GM20431 (cell line): Measurements from ENCODE around the gene CCDC142.
"Not testable (repeated sequence)": the region's sequence is repeated elsewhere in the genome, so short reads cannot be mapped to it uniquely, and the experiment has no call there.

ENCODE experiments used
- in situ Hi-C: fragments of 300-500 bp; cut with MseI, MboI; formaldehyde crosslinking; loops from one replicate; pipeline ENCODE4 v1.15.0; 2020; ENCODE audit warnings: low sequenced_read_pairs; ENCODE audit not compliant: unreplicated experiment

CCDC142 gene

DNA sequence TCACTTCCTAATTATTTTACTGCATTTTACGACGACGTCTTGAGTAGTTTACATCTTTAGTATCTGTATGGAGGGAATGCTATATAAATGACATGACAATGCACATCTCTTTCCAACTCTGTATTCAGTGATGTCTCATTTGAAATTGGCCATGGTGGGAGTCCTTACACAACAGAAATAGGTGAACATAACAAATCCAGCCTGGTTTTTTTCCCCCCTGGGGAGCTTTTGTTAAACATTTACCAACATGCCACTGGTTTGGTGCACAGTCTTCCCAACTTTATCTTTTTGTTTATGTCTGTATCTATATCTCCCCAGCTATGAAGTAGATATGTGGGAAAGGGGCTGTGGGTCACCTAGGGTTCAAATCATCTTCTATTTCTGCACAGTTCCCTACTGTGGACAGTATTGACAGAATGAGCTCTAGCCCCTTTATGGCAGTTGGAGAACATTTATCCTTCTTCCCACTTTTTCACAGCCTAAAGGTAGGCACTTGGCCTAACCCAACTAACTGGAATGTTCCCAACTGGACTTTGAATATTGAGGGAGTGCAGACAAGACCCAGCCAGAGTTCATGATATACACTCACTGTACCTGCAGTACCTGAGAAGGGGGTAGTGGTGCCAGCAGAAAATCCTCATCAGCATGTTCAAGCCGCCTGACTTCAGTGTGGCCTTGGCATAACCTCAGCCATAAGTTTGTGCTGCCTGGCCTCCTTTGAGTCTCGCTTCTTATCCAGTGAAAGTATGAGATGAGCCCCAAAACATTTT, 35.4 kb downstream of the CCDC142 start:
- in situ Hi-C loops: no loop called here

DNA sequence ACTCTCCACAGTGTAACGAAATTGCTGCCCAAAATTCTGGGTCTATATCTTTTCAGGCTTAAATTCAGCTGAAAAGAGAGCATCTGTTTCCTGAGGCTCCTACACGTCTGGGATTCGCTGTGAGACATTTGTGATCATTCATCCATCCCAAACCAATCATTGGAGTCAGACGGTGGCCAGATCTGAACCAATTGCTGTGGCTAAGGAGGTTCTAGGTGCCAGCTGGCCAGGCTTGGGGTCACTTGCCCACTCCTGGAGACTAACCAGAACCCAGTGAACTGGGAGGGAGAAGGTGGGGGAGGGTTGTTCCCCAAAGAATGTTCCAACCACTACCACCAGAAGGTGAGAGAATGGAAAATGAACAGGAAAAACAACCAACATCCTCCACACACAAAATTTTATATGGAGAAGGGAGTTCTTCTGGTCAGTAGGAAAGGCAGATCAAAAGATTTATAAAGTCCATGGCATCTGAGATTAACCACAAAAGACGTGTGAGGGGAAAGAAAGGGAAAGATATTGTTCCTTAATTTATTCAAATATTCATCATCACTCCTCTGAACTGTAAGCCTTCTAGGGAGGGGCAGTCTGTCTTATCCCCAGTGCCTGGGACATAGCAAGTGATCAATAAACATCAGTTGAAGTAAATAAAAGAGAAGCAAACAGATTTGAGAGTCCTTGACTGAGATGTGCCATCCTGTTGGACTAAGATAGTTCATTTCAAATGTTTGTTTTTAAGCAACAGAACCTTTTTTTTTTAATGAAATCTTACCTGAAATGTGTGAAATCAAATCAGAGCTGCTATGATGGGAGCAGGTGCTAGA, 38.1 kb downstream of the CCDC142 start:
- in situ Hi-C loops: no loop called here

DNA sequence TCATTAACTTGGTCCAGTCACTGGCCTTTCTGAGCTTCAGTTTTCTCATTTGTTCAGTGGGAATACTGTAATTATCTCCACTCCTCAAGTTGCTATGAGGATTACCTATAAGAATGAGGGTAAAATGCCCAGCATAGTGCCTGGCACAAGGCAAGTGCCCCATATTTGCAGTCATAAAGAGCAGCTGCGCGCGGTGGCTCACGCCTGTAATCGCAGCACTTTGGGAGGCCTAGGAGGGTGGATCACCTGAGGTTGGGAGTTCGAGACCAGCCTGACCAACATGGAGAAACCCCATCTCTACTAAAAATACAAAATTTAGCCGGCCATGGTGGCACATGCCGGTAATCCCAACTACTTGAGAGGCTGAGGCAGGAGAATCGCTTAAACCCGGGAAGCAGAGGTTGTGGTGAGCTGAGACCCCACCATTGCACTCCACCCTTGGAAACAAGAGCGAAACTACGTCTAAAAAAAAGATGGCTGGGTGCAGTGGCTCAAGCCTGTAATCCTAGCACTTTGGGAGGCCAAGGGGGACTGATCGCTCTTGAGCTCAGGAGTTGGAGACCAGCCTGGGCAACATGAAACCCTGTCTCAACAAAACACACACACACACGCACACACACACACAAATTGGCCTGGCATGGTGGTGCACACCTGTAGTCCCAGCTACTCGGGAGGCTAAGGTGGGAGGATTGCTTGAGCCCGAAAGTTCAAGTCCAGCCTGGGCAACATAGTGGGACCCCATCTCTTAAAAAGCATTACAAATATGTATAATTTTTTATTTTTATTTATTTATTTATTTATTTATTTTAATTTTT, 40.1 kb downstream of the CCDC142 start:
- in situ Hi-C loops: not testable (repeated sequence)

DNA sequence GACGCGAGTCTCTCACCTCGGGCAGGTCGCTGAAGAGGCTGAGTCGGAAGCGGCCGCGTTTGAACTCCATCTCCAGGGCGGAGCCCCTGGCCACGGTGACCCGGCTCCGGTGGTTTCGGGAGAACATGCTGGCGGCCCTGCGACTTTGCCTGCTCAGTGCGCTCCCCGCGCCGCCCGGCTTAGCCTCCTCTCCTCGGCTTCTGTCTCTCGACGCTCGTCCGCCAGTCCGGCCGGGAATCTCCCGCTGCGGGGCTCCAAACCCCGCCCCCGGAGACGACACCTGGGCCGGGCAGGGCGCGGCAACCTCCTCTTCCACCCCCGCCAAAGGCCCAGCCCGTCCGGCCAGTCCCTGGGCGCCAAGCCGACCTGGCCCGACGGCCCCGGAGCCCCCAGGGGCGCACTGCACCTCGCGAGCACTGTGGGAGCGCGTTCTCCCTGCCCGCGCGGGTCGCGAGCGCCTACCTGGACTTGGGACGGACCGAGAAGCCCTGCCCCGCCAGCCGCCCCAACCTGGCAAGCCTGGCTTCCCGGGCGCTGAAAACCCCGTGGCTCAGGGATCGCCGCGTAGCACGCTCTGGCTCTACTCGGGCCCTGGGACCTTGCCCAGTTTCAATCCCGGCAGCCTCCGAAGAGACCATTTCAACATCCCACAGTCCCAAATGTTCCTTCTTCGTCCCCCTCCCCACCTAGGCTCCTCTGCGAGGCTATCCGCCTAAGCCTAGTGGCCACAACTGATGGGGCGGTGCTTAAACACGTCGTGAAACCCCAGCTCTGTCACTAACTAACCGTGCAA, 40.9 kb downstream of the CCDC142 start, which contains the start of gene RTKN:
TSS of gene RTKN (minus strand) at position 248 of the 793 bp plus-strand sequence. CDS start at position 127, 121 bp downstream.
- in situ Hi-C loops: no loop called here

DNA sequence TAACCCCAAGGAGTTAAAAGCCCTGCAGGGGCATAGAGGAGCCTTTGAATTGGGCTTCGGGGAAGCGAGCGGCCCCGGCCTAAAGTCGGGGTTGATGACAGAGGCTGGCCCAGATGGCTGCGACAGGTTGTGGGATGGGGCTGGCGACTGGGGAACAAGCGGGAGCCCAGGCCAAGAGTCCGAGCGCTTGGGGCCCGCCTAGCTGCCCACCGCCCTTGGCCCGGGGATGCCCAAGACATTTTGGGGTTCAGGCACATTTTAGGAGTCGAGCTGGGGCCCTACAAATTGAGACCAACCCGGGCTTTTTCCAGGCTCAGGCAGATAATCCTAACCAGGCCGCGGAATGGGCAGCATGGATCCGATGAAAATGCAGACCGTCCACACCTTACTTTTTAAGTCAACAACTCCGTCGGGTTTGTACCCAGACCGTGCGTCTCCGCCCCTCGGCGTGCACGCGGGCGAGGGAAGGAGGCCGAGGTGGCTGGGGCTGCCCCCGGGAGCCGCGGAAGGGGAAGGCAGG, 41.6 kb downstream of the CCDC142 start:
- in situ Hi-C loops: no loop called here

DNA sequence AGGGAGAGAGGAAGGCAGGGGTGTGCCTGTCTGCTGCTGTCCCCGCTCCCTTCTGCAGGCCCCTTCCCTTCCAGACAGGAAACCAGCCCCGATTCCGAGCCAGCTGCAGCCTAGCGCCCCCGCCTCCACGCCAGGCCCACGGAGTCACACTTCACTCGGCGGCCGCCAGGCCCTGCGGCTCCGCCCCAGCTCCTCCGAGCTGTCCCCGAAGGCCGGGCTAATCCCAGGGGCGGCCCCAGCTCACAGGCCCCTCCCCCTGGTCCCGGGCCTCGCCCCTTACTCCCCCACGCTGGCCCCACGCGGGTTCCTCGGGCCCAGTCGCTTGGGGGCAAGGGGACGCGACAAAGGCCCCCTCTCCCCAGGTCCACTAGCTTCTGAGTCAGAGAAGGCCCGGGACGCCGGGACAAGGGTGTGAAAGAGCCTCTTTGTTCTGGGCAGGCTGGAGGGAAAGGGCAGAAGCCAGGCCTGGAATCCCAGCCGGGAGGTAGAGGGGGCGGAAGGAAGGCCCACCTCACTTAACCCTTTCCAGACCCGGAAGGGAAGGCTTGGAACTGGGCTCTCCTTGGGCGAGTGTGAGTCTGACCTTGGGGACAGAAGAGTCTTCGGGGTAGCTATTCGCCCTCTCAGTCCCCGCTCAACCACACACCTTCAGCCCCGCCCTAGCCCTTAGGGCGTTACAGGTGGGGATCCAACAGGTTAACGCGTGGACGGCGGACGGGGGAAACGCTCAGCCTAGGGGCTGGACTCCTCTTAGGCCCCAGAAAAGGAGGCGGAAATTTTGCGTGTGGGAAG, 42.2 kb downstream of the CCDC142 start:
- in situ Hi-C loops: no loop called here

DNA sequence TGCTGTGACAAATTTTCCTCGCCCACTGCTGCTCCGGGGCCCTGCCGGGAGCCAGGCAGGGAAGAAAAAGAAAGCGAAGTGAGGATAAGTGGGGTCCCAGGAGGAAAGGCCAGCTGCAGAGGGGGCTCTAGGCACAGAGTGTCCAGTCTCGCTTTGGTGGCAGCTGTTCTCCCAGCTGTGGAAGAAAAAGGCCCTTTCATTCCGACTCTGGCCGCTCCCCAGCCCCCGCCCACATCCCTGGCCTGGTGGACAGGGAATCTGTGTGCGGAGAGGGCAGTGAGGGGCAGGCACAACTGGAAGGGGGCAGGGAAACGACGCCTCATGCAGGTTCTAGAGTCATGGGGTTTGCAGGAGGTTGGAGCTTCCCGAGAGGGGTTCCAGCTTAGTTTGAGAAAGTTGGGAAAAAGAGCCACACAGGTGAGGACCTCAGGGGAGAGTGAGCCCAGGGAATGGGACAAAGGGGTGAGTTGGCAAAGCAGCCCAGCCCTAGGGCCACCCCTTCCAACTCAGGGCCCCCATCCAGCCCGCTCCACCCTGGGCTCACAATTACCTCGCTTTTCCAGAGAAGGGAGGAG, 42.9 kb downstream of the CCDC142 start:
- in situ Hi-C loops: no loop called here

DNA sequence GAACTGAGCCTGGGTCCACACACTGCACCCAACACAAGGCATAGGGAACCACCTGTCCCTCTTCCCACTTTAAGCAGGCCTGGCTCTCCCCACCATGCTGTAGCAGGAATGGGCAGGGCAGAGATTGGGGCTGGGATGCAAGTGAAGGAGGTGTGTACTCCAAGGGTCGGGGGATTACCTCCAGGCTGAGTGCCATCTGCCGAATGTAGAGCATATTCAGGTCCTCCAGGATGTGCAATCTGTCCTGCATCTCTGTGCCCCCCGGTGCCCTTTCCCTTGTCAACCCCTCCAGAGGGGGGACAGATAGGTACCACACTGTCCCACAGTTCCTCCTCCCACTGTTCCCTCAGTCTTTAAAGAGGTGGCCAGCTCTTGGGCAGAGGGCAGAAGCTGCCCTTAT, 43.4 kb downstream of the CCDC142 start:
- in situ Hi-C loops: no loop called here

DNA sequence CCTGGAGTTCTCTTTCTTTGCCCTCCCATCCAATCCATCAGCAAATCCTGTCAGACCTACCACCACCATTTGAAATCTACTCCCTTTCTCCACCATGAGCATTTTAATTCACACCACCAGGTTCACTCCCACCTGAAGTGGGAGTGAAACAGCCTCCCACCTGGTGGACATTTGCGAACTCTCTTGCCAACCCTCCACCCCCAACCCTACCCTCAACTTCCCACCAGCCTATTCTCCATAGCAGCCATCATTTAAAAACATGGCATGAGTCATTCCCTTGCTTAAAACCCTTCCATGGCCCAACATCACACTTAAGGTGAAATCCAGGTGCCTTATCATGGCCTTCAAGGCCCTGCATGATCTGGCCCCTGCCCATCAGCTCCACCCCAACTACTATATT, 44.5 kb downstream of the CCDC142 start:
- in situ Hi-C loops: no loop called here

DNA sequence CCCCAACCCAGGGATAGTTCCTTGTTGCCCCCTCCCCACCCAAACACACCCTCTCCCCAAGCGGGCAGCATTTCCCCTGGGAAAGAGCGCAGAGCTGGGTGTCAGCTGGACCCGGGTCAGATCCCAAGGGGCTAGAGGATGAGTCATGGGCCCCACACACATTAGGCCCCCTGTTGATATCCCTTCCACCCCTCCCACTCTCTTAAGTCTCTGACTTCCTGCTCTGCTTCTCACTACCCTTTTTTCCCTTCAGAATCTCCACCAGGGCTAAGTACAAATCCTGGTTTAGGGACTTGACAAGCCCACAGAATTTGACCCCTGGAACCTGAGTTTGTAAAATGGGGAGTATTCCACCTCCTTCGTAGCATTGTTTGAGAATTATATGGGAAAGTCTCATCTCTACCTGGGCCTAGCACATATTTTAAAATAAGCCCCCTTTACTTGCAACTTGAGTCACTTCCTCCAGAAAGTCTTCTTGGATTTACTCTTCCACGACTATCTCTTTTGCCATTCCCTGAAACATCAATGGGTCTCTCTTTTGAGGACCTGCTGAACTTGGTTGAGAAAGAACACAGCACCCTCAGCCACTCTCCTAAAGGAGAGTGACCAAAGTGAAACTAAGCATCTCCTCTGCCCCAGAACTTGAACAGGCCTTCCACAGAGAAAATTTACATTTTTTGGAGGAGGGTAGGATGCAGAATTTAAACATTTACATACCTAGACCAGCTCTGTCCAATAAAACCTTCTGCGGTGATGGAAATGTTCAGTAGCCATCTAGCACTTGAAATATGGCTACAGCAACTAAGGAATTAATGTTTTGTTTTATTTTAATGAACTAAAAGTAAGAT, 45.7 kb downstream of the CCDC142 start:
- in situ Hi-C loops: no loop called here

DNA sequence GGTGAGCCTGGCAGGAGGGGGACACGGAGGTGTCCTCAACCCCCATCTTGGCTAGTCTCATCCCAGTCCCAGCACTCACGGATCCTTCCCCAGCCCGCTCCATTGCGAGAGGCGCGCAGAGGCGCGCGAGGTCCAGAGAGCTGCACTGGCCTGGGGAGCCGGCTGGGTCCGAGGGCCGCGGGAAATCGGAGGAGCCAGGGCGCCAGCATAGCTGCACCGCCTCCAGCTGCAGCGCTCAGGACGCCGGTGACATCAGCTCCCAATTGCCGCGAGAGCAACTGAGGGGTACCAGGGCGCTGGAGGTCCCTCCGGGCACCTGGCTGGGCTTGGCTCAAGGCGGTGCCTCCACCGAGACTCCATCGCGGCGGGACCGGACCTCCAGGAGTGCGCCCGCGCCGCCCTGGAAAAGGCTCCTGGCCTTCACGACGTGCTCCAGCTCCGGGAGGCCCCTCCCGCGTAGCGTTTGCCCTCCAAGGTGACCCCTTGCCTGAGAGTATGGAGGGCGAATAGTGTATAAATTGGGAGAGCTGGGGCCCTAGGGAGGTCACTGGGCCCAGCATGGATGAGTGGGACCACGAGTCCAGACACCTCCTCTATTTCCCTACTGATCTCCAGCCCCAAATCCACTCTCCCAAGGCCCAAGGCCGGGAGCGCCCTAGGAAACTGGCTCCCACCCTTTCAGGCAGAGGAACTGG, 46.5 kb downstream of the CCDC142 start:
- in situ Hi-C loops: no loop called here

DNA sequence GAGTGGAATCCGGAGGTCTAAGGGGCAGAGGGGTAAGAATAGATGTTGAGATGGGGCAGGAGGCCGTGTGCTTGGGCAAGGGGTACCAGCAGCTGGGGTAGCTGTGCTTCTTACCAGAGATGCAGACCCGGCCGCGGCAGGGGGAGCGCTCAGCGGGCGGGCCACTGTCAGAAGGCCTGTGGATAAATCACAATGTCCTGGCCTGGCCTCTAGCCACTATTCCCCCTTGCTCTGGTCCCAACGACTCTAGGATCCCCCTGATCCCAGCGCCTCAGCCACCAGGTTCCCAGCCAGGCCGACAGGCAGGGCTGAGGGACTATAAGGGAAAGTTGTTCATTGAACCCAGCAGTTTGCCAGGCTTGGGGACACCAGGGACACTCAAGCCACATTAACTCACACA, 52.3 kb downstream of the CCDC142 start:
- in situ Hi-C loops: no loop called here

DNA sequence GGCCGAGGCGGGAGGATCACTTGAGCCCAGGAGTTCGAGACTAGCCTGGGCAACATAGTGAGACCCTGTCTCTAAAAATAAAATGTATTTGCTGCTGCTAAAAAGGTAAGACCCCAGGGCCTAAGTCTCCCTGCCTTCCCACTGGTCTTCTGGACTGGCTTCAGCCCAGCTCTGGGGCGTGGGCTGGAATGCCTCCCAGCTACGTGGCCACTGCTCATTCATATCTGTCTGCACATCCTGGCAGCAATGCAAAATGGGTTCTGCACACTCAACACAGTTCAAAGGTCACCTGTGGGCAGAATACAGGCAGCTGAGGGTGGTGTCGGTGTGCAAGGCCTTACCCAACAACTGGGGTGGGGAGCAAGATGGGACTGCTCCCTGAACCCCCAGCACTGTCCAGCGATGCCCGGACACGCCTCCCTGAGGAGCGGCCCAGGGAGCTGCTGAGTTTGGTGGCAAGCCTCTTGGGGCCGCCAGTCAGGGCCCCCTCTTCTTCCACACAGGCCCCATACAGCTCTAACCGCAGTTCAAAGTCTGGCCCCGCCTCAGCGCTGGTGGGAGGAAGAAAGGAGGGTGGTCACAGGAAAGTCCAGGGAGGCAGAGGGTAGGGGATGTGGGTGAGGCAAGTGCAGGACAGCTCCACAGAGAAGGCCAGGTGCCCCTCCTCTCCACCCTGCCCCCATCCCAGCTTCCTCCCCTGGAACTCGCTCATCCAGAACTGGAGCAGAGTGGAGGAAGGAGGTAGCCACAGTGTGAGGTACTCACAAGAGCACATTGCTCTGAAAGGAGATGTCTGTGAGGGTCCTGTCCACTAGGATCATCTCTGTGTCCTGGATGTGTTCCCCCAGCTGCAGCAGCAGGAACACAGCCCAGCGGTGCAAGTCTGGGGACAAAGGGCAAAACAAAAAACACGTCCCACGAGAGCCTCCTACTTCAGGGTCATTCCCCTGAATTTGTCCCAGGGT, 53.0 kb downstream of the CCDC142 start:
- in situ Hi-C loops: no loop called here

DNA sequence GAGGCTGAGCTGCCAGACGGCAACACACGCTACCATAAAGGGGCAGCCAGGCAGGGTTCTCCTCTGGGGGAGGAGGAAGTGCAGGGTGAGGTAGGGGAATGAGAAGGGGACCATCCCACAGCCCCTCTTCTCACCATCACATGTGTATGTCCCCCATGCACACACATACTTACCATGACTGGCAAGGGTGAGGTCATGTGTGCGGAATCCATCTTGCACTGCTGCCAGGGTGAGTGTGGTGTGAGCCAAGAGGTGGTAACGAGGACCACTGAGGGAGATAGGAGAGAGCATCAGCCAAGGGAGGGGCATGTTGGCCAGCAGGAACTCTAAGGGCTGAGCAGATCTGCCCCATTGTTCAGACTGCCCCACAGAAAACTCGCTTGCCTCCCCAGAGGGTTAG, 54.1 kb downstream of the CCDC142 start:
- in situ Hi-C loops: no loop called here

DNA sequence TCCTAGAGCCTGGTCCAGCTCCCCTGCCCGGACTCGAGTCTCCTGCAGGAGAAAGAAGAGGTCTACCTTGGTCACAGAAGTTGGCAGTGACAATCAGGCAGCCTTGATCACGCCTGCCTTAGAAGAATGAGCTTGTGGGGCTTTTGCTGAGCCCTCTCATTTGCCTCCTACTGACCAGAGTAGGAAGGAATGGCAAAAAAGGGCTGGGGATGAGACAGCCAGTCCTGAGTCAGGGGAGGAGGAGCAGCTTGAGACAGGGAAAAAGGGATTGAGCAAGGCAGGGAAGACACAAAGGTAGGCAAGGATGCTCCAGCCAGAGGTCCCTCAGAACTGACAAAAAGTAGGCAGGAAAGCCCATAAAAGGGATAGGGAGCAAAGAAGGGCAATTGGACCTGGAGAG, 55.2 kb downstream of the CCDC142 start:
- in situ Hi-C loops: no loop called here

DNA sequence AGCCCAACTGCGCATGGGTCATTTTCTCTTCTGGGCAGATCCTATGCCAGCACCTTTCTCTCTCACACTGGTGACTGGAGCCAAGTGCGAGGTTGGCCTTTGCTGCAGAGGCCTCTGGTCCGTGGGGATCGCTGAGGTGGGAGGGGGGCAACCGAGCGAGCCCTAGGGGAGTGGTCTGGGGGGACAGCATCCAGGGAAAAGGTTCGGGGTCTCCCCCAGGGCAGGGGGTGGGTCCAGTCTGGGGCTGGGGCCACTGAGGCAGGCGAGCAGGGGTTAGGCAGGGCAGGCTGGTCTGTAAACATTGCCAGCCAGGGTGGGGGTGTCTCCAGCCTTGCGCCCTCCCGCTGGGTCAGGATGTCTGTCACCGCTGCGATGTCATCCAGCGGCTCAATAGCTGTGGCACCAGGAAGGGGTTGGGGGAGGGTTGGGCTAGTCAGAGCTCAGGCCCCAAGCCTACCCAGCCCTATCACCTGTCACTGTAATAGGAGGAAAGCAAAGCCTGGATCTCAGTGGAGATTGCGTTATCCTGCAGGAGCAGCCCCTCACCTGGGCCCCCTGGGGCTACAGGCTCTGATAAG, 56.5 kb downstream of the CCDC142 start:
- in situ Hi-C loops: no loop called here
